HG03095 (cell line): Measurements from ENCODE around the gene FGF14.

Experiments used
- ATAC-seq: cut with Tn5 transposase; IDR thresholded peaks from one replicate; pipeline ENCODE4 v1.9.1; 2021; ENCODE audit warnings: moderate library complexity; ENCODE audit not compliant: unreplicated experiment

FGF14 gene

DNA sequence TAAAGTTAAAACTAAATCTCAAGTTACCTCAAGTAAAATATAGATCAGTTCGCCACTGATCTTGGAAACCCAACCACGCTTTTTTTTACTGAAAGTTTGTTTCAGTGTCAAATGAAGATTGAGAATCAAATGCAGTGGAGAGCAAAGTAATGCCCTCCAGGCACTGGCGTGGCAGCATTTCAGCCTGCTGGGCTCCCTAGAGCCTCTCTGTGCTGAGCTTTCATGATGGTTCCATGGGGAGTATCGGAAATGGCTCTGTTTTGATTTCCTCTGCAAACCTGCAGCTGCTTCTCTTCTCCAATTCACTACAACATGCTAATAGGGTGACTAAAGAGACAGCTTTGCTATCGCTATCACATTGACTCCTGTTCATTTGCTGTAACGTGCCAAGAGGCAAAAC is 141.6 kb downstream of the FGF14 start:
- ATAC-seq = no peak

DNA sequence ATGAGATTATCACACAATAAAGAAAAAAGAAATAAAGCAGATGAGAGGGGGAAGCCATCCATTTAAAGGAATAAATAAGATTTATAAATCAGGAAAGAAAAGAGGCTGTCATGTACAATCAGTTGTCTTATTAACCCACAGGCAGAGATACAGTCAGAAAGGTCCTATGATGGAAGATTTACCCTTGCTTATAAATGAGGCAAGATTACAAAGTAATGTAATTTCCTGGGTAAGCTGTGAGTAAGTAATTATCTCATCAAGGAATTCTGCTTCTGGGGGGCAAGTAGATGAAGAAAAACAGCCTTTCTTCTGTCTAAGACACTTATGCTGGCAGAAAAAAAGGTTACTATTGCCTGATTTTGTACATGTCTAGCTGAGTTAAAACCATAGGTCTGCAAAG is 146.4 kb downstream of the FGF14 start:
- ATAC-seq = no peak

DNA sequence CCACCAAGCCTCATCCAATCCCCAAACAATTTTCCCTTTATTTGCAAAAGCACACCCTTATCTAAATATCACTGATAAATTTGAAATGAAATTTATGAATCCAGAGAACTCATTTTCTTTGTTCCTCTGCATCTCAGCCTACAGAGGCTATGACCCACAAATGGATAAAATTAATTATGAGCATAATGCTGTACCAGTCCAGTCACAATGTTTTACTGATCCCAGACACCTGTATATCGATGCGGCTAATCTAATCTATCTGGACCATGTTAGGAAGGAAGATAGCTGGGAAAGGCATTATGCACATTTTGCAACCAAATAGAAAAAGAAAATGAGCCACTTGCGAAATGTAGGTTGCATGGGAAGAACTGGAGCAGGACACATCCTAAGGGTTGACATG is 150.0 kb downstream of the FGF14 start:
- ATAC-seq = no peak

DNA sequence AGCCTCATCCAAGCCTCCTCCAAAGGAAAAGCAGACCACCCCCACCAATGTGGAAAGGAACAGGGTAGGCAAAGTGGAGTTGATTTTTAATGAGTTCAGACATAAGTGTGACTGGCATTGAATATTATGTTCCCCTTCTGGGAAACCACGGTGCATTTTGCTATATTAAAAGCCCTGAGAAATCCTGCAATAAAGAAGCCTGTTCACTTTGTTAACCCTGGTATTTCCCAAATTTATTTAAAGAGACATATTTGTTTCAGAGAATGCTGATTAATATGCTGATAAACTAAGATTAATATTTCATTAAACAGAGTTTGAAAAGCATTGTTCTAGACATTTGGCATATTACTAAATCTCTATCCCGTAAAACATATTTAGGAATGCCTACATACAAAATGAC is 151.4 kb downstream of the FGF14 start:
- ATAC-seq = no peak

DNA sequence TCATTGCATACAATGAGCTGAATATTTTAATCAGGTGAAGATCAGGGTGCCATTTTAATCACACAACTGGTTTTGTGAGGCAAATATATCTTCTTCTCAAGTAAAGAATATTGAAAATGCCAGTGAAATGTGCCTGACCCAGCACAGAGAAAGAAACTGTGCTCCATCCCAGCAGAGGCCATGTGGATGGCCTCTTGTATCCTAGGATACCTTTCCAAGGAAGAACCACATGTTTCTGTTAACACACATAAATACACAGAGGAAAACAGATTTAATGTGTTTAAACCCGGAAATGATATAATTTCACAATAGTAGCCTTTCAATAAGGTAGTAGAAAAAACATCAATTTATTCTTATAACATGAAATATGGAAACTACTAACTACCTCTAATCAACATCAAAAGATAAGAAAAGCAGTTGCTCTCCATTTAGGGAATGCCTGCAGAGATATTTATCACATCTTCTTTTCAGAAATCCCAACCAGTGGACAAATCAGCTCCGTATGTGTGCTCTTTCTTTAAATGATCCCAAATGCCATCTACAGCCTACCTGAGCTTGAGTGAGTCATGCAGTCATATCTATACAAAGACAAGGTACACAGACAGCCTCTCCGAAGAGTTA is 157.1 kb downstream of the FGF14 start:
- no peak for ATAC-seq

DNA sequence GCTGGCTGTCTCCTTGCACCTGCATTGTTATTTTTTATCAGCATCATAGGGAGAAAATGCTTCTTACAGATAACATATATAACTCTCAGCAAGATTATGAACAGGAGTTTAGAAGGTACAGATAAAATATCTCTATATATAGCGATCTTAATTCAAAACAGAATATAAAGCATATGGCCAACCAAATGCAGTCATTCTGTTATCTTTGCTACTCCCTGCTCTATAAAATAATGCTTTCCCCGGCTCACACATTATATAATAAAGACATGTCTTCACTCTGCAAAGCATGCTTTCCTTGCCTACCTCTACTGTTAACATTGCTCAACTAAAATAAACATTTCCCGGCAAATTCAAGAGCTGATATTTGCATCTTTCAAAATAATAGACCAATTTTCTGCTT is 161.7 kb downstream of the FGF14 start:
- no peak for ATAC-seq

DNA sequence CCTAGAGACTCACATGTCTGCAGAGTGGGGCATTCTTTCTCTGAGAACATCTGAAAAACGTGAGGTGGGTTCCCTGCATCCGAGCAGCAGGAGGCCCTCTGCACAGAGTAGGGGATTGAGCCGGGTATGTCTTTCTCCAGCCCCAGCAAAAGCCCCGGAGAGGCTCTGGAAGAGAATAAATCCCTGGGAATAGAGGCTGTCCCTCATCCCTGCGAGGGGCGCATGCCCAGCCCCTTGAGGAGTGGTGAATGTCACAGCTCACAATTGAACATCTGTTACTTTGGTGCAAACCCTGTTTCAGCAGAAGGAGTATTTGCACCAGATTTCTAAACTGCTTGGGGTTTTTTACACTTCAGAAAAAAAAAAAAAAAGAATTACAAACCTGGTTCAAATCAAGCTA is 164.6 kb downstream of the FGF14 start:
- ATAC-seq = no peak

DNA sequence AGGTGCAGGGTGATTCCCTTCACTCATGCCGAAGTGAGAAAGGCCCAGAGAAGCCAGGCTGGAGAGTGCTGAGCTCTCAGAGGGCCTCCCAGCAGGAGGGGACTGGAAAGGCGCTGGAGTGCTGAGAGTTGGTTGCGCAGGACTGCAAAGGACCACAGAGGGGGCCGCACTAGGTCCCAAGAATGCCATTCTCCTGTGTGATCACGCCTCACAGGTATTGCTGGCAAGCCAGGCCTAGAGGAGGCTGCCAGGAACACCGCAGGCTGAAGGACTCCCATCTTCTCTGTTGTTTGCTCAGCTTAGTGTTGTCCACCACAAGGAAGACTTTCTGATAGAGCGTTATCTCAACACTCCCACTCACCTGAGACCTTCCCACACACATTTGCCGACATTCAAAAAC is 165.0 kb downstream of the FGF14 start:
- ATAC-seq = no peak

DNA sequence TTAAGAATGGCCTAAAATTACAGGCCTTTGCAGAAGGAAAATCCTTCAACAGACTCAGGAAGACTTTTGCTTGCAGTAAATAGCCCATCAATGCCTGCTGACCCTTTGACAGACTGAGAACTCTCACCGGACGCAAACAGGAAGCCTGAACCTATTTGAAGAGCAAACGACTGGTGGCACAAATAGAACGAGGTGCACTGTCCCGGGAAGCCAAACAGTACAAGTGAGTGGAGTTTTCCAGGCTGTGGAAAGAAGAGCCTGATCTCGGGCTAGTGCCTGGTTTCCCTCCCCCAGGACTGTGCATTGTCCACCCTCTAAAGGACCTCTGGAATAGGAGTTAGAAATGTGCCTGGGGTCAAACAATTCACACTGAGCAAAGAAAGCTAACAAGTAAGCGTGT is 165.5 kb downstream of the FGF14 start:
- no peak for ATAC-seq

DNA sequence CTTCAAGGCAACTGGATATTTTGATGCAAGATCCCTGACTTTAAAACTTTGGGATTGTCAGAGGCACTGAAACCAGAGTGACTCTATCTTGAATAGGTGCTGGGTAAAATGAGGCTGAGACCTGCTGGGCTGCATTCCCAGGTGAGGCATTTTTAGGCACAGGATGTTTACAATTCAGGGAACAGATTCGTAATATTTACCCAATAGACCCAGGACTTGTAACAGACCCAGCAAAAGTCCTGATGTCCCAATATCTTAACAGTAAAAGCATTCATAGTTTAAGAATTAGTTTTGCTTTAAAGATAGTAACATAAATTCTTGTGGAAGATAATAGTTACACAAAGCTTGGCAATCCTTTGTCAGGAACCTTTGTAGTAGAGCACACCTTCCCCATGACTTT is 166.2 kb downstream of the FGF14 start:
- ATAC-seq = no peak

DNA sequence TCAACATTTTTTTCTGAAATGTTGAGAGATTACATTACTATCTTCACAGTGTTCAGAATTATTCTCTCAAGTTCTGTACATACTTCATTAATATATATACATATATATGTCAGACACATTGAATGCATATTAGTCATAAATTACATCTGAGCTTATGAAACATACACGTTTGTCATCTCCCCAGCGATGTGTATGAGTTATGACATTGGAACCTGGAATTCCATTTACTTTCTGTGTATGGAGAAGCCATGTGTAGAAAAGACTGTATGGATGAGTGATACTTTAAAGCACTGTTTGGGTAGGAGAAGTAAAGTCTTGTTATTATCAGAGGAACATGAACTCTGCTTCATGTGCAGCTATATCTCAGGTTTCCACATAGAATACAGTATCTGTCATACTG is 167.2 kb downstream of the FGF14 start:
- ATAC-seq = no peak

DNA sequence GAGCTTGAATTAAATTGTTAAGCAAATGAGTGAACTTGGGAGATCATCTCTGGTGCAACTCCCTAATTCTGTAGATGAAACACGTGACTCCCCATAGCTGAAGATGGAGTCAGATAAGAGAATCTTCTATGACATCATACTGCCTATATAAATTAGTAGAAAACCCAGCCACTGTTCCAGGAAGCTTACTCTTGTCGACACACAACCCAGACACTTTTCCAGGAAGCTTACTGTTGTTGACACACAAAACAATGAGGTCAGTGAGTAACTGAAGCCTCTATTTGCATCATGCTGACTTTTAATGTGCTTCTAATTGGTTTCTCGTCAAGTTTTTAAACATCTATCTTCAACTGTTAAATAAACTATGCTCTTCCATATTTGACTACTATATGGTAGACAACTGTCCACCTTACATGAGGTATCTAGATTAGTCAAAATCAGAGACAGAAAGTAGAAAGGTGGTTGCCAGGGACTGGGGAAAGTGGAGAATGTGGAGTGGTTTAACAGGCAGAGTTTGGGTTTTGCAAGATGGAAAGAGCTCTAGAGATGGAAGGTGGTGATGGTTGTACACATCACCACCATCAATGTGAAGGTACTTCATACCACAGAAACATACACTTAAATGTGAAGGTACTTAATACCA is 168.2 kb downstream of the FGF14 start:
- ATAC-seq = no peak

DNA sequence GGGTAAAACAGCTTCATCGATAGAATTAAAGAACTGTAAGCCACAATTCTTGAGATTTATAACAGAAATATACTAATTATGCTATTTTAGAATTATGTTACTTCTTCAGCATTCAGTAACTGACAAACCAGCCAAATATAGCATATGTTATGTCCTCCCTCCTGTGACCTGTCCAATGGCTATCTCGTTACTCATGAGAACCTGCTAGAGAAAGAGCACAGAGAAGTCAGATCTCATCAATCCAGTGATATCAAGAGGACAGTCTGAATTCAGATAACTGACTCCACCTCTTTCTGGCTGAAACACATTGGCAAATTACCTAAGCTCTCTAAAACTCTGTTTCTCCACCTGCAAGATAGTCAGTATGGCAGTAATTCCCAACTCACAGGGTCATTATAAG is 170.4 kb downstream of the FGF14 start:
- no peak for ATAC-seq

DNA sequence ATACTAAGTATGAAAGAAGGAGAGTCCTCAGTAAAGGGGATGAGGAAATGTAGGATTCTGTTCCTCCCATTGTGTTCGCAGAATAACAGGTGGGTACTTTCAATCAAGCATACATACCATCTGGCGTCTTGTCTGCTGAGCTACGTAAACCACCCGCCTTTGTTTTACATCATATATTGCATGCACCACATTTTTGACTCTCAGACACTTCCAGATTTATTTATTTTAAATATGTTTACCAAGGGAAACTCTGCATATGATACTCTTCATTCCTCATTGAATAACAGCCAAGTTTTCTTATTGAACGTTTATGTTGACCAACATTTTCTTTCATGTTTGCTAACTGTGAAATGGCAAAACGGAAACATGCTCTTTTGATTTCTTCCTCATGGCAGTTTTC is 174.1 kb downstream of the FGF14 start:
- no peak for ATAC-seq

DNA sequence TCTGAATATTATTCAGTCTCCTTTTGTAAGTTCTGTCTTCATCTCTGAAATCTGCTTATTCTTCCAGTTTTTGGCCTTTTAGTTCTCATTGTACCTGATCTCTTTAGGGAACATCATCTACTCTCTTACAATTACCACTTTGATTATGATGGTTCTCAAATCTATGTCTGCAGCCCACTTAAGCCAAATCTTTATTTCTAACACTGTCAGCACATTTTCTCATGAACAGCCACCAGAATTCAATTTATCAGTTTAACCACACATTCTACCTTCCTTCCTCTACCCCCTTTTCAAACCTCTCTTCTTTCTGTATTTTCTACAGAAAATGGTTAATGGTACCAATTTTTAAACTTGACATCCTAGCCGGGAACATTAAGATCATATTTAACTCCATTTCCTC is 175.3 kb downstream of the FGF14 start:
- no peak for ATAC-seq

DNA sequence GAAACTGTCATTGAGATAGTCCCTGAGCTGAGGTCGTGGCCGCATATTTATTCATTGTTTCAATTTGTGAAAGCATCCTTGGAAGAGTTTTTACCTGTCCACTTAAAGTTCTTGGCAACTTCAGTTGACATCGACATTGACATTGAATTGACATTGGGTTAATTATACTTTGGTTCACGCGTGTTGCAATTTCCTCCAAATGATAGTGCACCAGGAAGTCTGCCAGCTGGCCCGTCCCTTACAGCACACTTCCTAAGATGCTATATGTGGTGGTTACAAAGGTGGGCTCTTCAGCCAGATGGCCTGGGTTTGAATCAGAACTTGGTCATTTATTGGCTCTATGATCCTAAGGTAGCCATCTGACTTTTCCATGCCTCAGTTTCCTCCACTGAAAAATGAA is 176.0 kb downstream of the FGF14 start:
- ATAC-seq = no peak

DNA sequence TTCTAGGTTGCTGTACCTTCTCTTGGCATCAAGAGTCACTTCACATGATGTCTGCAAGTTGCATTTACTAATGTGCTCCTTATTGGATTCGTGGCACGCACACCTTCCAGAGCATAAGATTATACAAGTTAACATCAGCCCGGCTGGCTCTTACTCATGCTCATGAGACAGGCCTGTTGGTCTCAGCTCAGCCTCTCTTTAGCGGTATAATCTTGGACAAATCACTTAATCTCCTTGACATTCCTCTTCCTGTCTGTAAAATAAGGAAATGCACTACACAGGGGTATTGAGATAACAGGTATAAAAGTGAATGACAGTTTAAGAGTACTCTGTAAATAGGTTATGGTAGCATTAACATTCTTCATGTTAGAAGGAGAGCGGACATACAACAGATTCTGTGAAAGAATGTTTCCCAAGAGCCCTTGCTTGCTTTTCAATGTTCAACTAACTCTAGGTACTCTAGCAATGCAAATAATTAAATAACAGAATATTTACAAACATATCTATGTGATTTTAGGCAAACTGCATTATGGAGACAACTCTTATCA is 181.1 kb downstream of the FGF14 start:
- ATAC-seq = no peak

DNA sequence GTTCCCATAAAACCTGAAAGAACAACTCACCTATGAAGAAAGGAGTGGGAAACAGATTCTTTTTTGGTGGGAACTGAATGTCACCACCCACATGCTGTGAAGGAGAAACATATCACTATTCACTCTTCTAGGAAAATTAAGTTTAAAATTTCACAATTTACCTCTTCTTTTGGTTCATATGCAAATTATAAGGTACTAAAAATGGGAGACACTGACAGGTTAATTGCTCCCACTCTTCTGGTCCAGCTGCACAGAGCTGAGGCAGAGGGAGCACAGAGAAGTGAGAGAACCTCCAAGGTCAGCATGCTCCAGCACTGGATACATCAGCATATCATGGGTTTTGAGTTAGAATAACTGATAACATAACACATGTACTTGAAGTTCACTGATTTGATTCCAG is 186.9 kb downstream of the FGF14 start:
- ATAC-seq = no peak

DNA sequence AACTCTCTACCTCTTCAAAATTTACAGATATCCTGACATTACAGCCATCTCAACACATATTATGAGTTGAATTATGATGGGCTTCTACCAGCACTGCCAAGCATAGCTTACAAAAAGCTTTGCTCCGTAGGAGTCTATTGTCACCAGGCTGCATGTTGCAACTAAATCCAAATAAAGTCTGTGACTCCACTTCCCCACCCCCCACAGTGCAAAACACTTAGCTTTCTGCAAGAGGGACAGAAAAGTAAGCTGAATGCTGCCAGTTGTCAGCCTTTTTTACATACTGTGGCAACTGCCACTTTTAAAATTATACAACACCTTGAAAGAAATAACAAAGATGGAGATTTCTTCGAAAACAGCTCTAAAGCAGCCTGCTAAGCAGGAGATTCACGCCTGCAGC is 189.1 kb downstream of the FGF14 start:
- no peak for ATAC-seq

DNA sequence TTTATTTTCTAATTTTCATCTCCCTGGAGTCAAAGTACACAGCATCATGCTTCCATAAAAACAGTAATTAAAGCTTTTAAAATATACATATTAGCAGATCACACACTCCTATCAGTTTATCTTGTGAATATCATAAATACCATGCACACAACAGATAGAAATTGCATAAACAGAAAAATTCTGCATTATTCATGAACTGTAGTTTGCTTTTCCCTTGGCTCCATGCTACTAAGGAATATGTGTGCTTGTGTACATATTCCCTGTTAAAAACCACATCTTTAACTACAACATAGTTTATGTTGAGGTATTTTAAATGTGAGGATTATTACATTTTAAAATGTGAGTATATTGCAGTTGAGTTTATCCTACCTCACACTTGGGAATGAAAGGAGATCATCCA is 193.5 kb downstream of the FGF14 start:
- no peak for ATAC-seq

DNA sequence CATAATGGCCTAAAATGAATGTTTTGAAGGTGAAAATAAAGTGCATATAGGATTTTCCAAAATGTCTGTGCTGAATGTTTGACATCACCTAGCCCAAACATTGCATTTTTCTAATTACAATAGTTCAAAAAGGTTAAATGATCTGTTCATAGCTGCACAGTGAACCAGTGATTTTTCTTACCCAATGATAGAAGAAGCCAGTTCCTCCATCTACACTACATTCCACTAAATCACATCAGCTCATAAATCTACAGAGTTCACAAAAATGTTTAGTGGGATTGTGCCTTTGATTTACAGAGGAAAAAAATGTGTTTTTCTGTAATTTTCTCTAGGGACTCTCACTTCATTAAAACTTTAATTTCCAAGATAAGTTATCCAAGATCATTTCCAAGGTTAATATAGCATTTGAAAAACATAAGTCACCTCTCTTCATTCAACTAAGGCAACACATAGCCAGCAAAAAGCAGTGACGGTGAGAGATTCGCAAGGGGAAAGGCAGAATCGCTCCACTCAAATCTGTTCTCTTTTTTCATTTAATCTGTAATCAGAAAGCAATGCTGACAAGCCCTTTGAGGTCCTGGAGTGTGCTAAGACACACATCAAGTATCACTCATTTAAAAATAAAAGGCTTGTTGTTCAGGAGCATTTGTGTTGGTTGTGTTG is 194.0 kb downstream of the FGF14 start:
- no peak for ATAC-seq

DNA sequence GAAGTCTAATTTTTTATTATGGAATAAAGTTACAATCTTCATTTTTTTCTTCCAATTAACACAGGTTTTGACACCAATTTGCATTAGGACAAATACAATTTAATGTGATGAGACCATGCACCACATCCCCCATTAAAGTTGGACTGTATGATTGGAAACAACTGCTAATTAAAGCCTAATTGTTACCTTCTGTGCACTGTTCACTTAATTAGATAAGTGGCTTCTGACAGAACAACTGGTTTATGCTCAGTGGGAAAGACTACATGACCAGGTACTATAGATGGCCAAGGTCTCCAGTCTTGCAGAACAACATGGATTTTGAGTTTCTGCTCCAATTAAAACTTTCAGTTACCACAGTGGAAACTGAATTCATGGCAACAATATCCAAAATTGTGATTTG is 198.1 kb downstream of the FGF14 start:
- no peak for ATAC-seq
